HEK293T (cell line): Measurements from ENCODE around the gene MYO1G.

Source experiments
- CTCF ChIA-PET: fragments of 350-600 bp; formaldehyde crosslinking; extraction: SDS; loops from one replicate; lab custom pipeline; 2021; ENCODE audit warnings: antibody characterized with exemption, inconsistent platforms; lab: Yijun Ruan, JAX
- POLR2A ChIA-PET: fragments of 350-600 bp; formaldehyde crosslinking; extraction: SDS; loops from one replicate; lab custom pipeline; 2020; ENCODE audit warnings: antibody characterized with exemption, inconsistent platforms; lab: Yijun Ruan, JAX
- DNase-seq: peaks from one replicate; pipeline ENCODE4 v3.0.0; 2012; ENCODE audit warnings: mixed read lengths; ENCODE audit errors: extremely low spot score
- ARNT ChIP-seq: fragments of 450-650 bp; IDR thresholded peaks from 2 replicates; pipeline ENCODE4 v1.6.1; 2017; ENCODE audit warnings: mild to moderate bottlenecking
- BHLHE40 ChIP-seq: fragments of 450-650 bp; IDR thresholded peaks from 2 replicates; pipeline ENCODE4 v1.6.1; 2016; ENCODE audit warnings: mild to moderate bottlenecking, moderate library complexity, borderline replicate concordance
- CTBP1 ChIP-seq: fragments of 450-650 bp; IDR thresholded peaks from 2 replicates; pipeline ENCODE4 v1.6.1; 2016; ENCODE audit warnings: borderline replicate concordance
- ELF4 ChIP-seq: fragments of 450-650 bp; IDR thresholded peaks from 2 replicates; pipeline ENCODE4 v1.6.1; 2017; ENCODE audit warnings: antibody characterized with exemption
- FOXA1 ChIP-seq: fragments of 450-650 bp; IDR thresholded peaks from 2 replicates; pipeline ENCODE4 v1.6.1; 2016; ENCODE audit warnings: mild to moderate bottlenecking
- FOXK2 ChIP-seq: fragments of 450-650 bp; IDR thresholded peaks from 2 replicates; pipeline ENCODE4 v1.6.1; 2016; ENCODE audit warnings: mild to moderate bottlenecking
- FOXM1 ChIP-seq: fragments of 450-650 bp; IDR thresholded peaks from 2 replicates; pipeline ENCODE4 v1.6.1; 2017; ENCODE audit warnings: mild to moderate bottlenecking, borderline replicate concordance
- HDGF ChIP-seq: fragments of 450-650 bp; IDR thresholded peaks from 2 replicates; pipeline ENCODE4 v1.6.1; 2017; ENCODE audit warnings: antibody characterized with exemption, borderline replicate concordance
- L3MBTL2 ChIP-seq: fragments of 450-650 bp; conservative IDR thresholded peaks from 2 replicates; pipeline ENCODE4 v1.6.1; 2016; ENCODE audit warnings: mild to moderate bottlenecking
- LEF1 ChIP-seq: fragments of 450-650 bp; IDR thresholded peaks from 2 replicates; pipeline ENCODE4 v1.6.1; 2017; ENCODE audit warnings: mild to moderate bottlenecking, borderline replicate concordance
- NFRKB ChIP-seq: fragments of 450-650 bp; IDR thresholded peaks from 2 replicates; pipeline ENCODE4 v1.6.1; 2016; ENCODE audit warnings: mild to moderate bottlenecking, moderate library complexity
- PKNOX1 ChIP-seq: fragments of 450-650 bp; IDR thresholded peaks from 2 replicates; pipeline ENCODE4 v1.6.1; 2016
- SP1 ChIP-seq: fragments of 450-650 bp; IDR thresholded peaks from 2 replicates; pipeline ENCODE4 v1.6.1; 2017
- SUZ12 ChIP-seq: fragments of 450-650 bp; IDR thresholded peaks from 2 replicates; pipeline ENCODE4 v1.6.1; 2016; ENCODE audit warnings: mild to moderate bottlenecking
- TARDBP ChIP-seq: fragments of 450-650 bp; IDR thresholded peaks from 2 replicates; pipeline ENCODE4 v1.6.1; 2016
- ZNF384 ChIP-seq: fragments of 450-650 bp; IDR thresholded peaks from 2 replicates; pipeline ENCODE4 v1.6.1; 2016

Gene MYO1G

GRCh38 chr7:44971902-44972441 is 6.8 kb downstream of the MYO1G start:
- CTCF ChIA-PET, result interaction anchor here (0.7 to 4.2 kb wide), 7 partner anchors 11 to 165 kb away, joined by 3 to 76 read pairs (median 4); partner anchors contain the start of gene TBRG4
- DNase-seq, result no peak
- POLR2A ChIA-PET, result interaction anchor here (1.3 to 5.6 kb wide), 5 partner anchors 12 to 366 kb away, joined by 5 to 71 read pairs (median 11); partner anchors contain the start of genes CCM2, OGDH, PURB and TBRG4
- TF ChIP-seq SP1 (no peak), PKNOX1 (no peak)

- POLR2A ChIA-PET, result interaction anchor here (5.6 kb wide), 1 partner anchor 13 kb away, joined by 71 read pairs; no protein-coding TSS in a partner anchor
- CTCF ChIA-PET, result interaction anchor here (0.5 to 4.2 kb wide), 4 partner anchors 14 to 165 kb away, joined by 3 to 76 read pairs (median 4); no protein-coding TSS in a partner anchor
- TF ChIP-seq LEF1, result no peak
- no peak for TF ChIP-seq ARNT
- TF ChIP-seq FOXA1, result no peak
- no peak for TF ChIP-seq SP1
- TF ChIP-seq FOXK2, result no peak
- no peak for TF ChIP-seq SUZ12
- no peak for TF ChIP-seq FOXM1
- no peak for TF ChIP-seq ELF4
- TF ChIP-seq L3MBTL2, result no peak
- no peak for TF ChIP-seq HDGF
- no peak for TF ChIP-seq PKNOX1
- no peak for DNase-seq
Measured at GRCh38 chr7:44971188-44971901, 7.5 kb downstream of the MYO1G start.

GRCh38 chr7:44970523-44971051 is 8.2 kb downstream of the MYO1G start:
- no peak for DNase-seq
- CTCF ChIA-PET, result interaction anchor here (0.5 kb wide), 1 partner anchor 116 kb away, joined by 3 read pairs; no protein-coding TSS in a partner anchor
- no peak for TF ChIP-seq ZNF384
- TF ChIP-seq LEF1, result no peak
- no peak for TF ChIP-seq HDGF
- no peak for TF ChIP-seq ELF4
- no peak for TF ChIP-seq PKNOX1
- no peak for TF ChIP-seq ARNT
- no peak for TF ChIP-seq SUZ12
- TF ChIP-seq CTBP1, result no peak
- TF ChIP-seq NFRKB, result no peak
- no peak for TF ChIP-seq SP1
- TF ChIP-seq FOXK2, result no peak
- no peak for TF ChIP-seq FOXM1
- TF ChIP-seq BHLHE40, result no peak
- TF ChIP-seq TARDBP, result no peak
- TF ChIP-seq L3MBTL2, result no peak
- POLR2A ChIA-PET, result interaction anchor here (1.2 to 5.6 kb wide), 2 partner anchors 13 kb away, joined by 3 to 71 read pairs; no protein-coding TSS in a partner anchor

- ChIA-PET POLR2A (interaction anchor here (1.2 kb wide), 1 partner anchor 14 kb away, joined by 3 read pairs; no protein-coding TSS in a partner anchor), CTCF (no interaction called here)
- no peak for TF ChIP-seq NFRKB
- TF ChIP-seq ZNF384, result no peak
- no peak for TF ChIP-seq BHLHE40
- TF ChIP-seq LEF1, result no peak
- no peak for TF ChIP-seq SUZ12
- no peak for TF ChIP-seq FOXK2
- no peak for TF ChIP-seq PKNOX1
- no peak for DNase-seq
Measured at GRCh38 chr7:44969701-44970522, 8.9 kb downstream of the MYO1G start.

GRCh38 chr7:44969049-44969700 is 9.6 kb downstream of the MYO1G start:
- ChIA-PET POLR2A (interaction anchor here (1.2 kb wide), 1 partner anchor 14 kb away, joined by 3 read pairs; no protein-coding TSS in a partner anchor), CTCF (no interaction called here)
- no peak for TF ChIP-seq LEF1
- TF ChIP-seq SUZ12, result no peak
- no peak for TF ChIP-seq BHLHE40
- TF ChIP-seq TARDBP, result no peak
- no peak for TF ChIP-seq L3MBTL2
- no peak for TF ChIP-seq ARNT
- no peak for TF ChIP-seq FOXA1
- no peak for TF ChIP-seq ELF4
- no peak for TF ChIP-seq ZNF384
- TF ChIP-seq FOXM1, result no peak
- TF ChIP-seq HDGF, result no peak
- no peak for TF ChIP-seq NFRKB
- TF ChIP-seq CTBP1, result no peak
- TF ChIP-seq FOXK2, result no peak
- TF ChIP-seq PKNOX1, result no peak
- no peak for DNase-seq
